Stimulated activated CD8-positive, alpha-beta memory T cell treated with anti-CD3 and anti-CD28 coated beads, Interleukin-7, amount 100 ng/mL, for 1 hour (primary cell): ENCODE data around the gene P3H3.
"Not testable (repeated sequence)": the region's sequence is repeated elsewhere in the genome, so short reads cannot be mapped to it uniquely, and the experiment has no call there.

Experiments
- DNase-seq, 2 donors: peaks; one replicate each; pipeline ENCODE4 v3.0.0-alpha.2; 2020; ENCODE audit warnings: low read depth in 2 of 2

Gene P3H3

GRCh38 chr12:6866920-6867412 lies 38.8 kb downstream of the P3H3 start:
- no peak for DNase-seq

- DNase-seq = peak; percentile 57 to 60
These were observed 39.4 kb downstream of the P3H3 start, which contains the start of gene TPI1 for GRCh38 chr12:6867413-6868210. Gene TPI1, plus strand, starts transcription at chr12:6867531. Its CDS starts 36 bp downstream, at chr12:6867567.

DNA sequence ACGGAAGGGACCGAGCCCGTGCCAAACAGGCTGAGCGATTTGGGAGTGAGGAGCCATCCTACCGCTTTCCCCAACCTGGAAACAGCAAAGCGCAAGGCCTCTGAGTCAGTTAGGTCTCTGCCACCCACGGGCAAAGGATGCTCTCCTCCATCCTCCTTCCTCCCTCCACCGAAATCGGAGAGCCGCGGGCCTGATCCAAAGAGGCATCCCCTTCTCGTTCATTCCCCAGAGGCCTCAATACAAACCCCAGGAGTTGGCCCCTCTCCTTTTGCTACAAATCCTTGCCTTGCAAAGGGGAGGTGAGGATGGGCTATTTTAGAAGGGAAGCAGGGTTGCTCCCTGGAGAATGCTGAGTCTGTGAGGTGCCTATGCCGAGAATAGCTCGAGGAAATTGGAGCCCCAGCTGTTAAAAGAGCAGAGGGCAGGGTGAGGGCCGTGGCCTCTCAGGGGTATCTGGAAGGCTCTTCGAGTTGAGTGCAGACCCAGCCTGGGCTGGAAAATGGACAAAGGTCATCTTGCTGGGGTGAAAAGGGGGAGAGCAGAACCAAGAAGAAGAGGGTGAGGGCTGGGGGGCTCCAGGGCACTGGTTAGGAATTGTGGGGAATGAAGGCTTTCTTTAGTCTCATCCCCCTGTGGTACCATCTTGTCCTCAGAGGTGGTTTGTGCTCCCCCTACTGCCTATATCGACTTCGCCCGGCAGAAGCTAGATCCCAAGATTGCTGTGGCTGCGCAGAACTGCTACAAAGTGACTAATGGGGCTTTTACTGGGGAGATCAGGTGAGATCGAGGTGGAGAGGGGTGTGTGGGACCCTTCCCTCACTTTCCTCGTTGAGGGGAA lies 40.2 kb downstream of the P3H3 start:
- DNase-seq = no peak

DNA sequence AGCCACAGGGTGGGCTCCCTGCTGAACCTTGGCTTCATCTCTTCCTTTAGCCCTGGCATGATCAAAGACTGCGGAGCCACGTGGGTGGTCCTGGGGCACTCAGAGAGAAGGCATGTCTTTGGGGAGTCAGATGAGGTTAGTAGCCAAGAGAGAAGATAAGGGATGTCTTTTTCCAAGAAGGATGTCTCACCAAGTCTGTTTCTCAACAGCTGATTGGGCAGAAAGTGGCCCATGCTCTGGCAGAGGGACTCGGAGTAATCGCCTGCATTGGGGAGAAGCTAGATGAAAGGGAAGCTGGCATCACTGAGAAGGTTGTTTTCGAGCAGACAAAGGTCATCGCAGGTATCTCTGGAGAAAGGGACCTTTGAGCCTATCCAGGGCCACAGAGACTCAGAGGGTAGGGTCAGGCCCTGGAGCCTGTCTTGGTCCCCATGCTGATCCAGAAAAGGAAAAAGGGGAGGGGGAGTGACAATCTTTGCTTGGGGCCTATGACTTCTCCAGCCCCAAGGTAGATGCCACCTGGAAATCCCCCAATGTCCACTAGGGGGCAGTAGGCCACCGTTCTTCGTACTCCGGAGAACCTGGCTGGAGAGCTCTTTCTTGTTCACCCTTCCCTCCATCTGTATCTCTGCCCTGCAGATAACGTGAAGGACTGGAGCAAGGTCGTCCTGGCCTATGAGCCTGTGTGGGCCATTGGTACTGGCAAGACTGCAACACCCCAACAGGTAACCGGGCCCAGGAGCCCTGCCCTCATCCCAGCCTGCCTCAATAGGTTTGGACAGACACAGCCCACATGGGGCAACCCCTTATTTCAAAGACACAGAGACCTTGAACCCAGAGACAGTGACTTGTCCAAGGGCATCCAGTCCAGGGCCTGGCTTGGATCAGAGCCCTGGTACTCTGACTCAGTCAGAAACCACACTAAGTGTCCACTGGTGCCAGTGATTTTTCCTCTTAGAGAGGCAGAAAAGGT lies 41.1 kb downstream of the P3H3 start:
- DNase-seq = peak; percentile 67 to 84

DNA sequence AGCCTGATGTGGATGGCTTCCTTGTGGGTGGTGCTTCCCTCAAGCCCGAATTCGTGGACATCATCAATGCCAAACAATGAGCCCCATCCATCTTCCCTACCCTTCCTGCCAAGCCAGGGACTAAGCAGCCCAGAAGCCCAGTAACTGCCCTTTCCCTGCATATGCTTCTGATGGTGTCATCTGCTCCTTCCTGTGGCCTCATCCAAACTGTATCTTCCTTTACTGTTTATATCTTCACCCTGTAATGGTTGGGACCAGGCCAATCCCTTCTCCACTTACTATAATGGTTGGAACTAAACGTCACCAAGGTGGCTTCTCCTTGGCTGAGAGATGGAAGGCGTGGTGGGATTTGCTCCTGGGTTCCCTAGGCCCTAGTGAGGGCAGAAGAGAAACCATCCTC lies 42.1 kb downstream of the P3H3 start:
- not testable (repeated sequence) for DNase-seq

GRCh38 chr12:6871052-6871957 lies 43.1 kb downstream of the P3H3 start:
- no peak for DNase-seq

- peak; percentile 66 to 74 for DNase-seq
These were observed 44.2 kb downstream of the P3H3 start for GRCh38 chr12:6872073-6873048.

GRCh38 chr12:6873094-6874014 lies 45.1 kb downstream of the P3H3 start, which contains the start of gene SPSB2:
Gene SPSB2, minus strand, starts transcription at chr12:6873303. Its CDS starts 402 bp downstream, at chr12:6872901.
- DNase-seq = peak; percentile 97 to 98

GRCh38 chr12:6874015-6874368 lies 45.8 kb downstream of the P3H3 start:
- DNase-seq = not testable (repeated sequence)

DNA sequence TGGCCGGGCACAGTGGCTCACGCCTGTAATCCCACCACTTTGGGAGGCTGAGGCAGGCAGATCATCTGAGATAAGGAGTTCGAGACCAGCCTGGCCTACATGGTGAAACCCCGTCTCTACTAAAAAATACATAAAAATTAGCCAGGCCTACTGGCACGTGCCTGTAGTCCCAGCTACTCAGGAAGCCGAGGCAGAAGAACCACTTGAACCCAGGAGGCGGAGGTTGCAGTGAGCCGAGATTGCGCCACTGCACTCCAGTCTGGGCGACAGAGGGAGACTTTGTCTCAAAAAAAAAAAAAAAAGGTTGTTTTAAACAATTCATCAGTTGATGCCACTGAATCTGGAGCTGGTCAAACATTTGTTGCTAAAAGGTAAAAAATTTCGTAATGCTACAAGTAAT lies 51.6 kb downstream of the P3H3 start:
- not testable (repeated sequence) for DNase-seq

- no peak for DNase-seq
These were observed 55.0 kb downstream of the P3H3 start for GRCh38 chr12:6883252-6883651.

DNA sequence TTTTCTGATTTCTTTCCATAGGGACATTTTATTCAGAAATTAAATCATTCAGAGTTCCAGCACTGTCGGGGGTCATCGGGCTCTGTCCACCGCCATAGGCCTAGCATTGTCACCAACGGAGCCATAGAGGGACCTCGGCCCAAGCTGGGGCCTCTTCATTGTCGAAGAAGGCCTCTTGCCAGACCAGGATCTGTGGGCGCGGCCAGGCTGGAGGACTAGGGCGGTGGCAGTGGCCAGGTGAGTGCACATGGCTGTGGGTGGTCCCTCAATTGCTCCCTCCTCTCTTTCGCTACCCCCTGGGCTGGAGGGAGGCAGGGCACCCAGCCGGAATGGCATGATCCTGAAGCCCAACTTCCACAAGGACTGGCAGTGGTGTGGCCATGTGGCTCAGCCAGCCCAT lies 55.5 kb downstream of the P3H3 start:
- no peak for DNase-seq

DNA sequence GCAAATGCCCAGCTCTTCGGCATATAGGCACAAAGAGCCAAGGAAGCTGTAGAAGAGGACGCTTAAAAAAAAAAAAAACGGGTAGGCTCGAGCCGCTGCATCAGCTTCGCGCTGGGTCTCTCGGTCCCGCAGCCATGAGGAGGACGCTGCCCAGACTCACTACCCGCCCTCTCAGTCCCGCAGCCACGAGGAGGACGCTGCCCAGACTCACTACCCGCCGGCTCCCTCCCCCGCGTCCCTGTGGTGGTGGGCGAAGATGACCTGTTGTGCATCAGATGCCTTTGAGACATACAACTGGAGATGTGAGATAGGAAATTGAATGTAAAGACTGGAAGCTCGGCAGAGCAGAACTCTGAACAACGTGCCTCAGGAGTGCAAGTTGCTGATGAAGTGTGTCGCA lies 56.3 kb downstream of the P3H3 start:
- DNase-seq = no peak

DNA sequence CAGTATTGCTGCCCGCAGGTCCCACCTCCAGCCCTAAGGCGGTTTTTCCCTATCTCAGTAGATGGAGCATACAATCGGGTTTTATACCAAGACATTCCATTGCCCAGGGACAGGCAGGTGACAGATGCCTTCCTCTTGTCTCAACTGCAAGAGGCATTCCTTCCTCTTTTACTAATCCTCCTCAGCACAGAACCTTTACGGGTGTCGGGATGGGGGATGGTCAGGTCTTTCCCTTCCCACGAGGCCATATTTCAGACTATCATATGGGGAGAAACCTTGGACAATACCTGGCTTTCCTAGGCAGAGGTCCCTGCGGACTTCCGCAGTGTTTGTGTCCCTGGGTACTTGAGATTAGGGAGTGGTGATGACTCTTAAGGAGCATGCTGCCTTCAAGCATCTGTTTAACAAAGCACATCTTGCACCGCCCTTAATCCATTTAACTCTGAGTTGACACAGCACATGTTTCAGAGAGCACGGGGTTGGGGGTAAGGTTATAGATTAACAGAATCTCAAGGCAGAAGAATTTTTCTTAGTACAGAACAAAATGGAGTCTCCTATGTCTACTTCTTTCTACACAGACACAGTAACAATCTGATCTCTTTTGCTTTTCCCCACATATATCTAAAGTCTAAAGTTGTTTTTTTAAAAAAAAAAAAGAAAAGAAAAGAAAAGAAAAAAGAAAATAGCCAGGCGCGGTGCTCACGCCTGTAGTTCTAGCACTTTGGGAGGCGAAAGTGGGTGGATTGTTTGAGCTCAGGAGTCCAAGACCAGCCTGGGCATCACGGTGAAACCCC lies 58.2 kb downstream of the P3H3 start:
- DNase-seq = not testable (repeated sequence)

GRCh38 chr12:6887460-6887859 lies 59.3 kb downstream of the P3H3 start:
- no peak for DNase-seq

- DNase-seq = no peak
These were observed 60.2 kb downstream of the P3H3 start for GRCh38 chr12:6888360-6888759.

- DNase-seq = not testable (repeated sequence)
These were observed 60.6 kb downstream of the P3H3 start for GRCh38 chr12:6888794-6889193.
